ENCODE measurements around the gene LRP1B. TPM values are rescaled to one million over a fixed set of nuclear protein-coding genes. Genes with fewer than 3 reads are reported as not detected.

Gene LRP1B
- total RNA-seq, 2 experiments from 2014 or later: not detected

DNA sequence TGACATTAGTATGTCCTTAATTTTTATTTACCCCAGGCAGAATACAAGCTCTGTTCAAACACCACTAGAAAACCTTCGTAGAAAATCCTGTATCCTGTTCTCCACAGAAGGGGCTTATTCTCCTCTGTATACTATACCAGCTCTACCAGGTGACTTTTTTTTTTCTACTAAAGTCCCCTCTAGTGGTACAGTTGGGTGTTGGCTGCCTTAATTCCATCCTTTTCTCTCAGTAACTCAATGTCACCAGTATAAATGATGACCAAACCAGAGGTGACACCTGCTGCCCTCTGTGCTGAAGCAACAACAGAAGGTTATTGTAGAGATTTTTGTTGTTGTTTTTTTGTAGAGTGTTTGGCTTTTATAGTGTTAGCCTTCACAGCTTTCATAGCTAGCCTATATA is 1322.0 kb downstream of the LRP1B start:
- peaks cover 7% of the 10 kb centered on the region for H3K9me3 Mint-ChIP-seq (ENCODE audit: low read depth)
- intact Hi-C loops (cut with DNase I, micrococcal nuclease): no loop called here
- POLR2A ChIA-PET: no interaction called here
- no peaks in the 10 kb centered on the region for H3K36me3 Mint-ChIP-seq (ENCODE audit: low read depth)
- H3K27ac Mint-ChIP-seq: no peak overlapping the region
- no peaks in the 10 kb centered on the region for H3K4me1 Mint-ChIP-seq
- ATAC-seq (no peak), DNase-seq (no peak)
- CTCF ChIA-PET: interaction anchor here (0.6 kb wide), 1 partner anchor 648 kb away, joined by 4 read pairs; no protein-coding TSS in a partner anchor
- no peaks in the 10 kb centered on the region for H3K27me3 Mint-ChIP-seq
- no peak overlapping the region for H3K4me3 Mint-ChIP-seq

DNA sequence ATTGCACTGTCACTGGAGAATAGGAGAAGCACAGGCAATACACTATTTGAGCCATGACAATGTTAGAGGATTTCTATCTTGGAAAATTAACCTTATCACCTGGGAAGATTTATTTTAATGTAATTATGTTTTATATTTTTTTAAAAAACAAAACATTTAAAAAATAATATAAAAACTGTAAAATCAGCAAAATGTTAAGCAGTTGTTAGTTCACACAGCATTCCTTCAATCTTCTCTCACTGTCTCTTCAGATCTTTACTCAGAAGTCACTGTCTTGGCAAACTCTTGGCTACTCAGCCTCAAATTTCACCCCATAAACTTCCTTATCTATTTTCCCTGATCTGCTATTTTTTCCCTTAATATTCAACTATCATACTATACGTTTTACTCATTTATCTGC is 1322.6 kb downstream of the LRP1B start:
- intact Hi-C loops (cut with DNase I, micrococcal nuclease): no loop called here
- DNase-seq: no peak
- Mint-ChIP-seq H3K9me3 (ENCODE audit: low read depth) (peaks cover 7% of the 10 kb centered on the region), H3K27me3 (no peaks in the 10 kb centered on the region), H3K4me3 (no peak overlapping the region), H3K4me1 (no peaks in the 10 kb centered on the region), H3K36me3 (ENCODE audit: low read depth) (no peaks in the 10 kb centered on the region), H3K27ac (no peak overlapping the region)
- ChIA-PET POLR2A (no interaction called here), CTCF (interaction anchor here (0.6 kb wide), 1 partner anchor 647 kb away, joined by 4 read pairs; no protein-coding TSS in a partner anchor)
- ATAC-seq: no peak

DNA sequence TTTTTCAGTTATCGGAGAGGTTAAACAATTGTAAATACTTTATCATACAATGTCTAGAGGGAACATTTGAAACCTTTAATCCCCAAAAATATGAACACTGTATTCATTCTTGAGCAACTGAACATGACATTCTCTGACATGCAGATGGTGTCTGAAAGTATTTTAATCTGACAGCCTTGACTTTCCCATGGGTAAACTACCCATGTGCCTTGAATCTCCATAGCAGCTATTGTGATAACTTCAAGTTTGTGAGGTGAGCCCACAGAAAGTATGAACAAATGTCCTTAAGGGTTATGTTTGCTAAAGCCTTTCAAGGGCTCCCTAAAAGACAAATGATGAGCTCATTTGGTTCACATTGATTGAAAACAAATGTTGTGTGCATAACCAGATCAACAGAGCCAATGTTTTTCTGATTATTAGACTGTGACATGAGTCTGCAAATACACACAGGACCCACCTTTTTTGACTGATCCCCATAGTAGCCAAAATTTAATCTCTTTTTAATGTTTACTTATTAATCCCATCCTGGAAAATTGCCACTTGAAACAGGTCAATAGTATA is 1326.0 kb downstream of the LRP1B start:
- CTCF ChIA-PET: interaction anchor here (0.9 kb wide), 1 partner anchor 1334 kb away, joined by 3 read pairs; no protein-coding TSS in a partner anchor
- Mint-ChIP-seq H3K9me3 (ENCODE audit: low read depth) (peaks cover 6% of the 10 kb centered on the region), H3K27ac (no peak overlapping the region), H3K4me1 (no peaks in the 10 kb centered on the region), H3K36me3 (ENCODE audit: low read depth) (no peaks in the 10 kb centered on the region), H3K4me3 (no peak overlapping the region), H3K27me3 (no peaks in the 10 kb centered on the region)
- DNase-seq: no peak
- POLR2A ChIA-PET: no interaction called here
- intact Hi-C loops (cut with DNase I, micrococcal nuclease): no loop called here
- ATAC-seq: no peak

DNA sequence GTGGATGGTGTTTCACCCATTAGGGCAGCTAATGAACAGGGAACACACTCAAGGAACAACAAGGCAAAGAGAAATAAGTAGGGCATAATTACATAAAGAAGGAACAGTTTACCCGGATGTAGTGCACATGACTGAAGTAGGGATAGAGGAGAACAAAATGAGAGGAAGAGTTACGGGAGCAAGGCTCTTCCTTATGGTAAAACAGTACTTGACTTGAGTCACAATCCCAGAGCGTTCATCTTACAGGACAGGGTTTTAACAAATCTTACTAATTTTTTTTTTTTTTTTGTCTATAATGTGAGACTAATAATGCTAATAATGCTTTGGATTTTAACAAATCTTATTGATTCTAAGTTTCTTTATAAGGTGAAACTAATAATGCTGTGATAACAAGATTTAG is 1329.5 kb downstream of the LRP1B start:
- intact Hi-C loops (cut with DNase I, micrococcal nuclease): no loop called here
- Mint-ChIP-seq H3K27me3 (no peaks in the 10 kb centered on the region), H3K9me3 (ENCODE audit: low read depth) (peaks cover 3% of the 10 kb centered on the region), H3K36me3 (ENCODE audit: low read depth) (no peaks in the 10 kb centered on the region), H3K4me1 (no peaks in the 10 kb centered on the region), H3K4me3 (no peak overlapping the region), H3K27ac (no peak overlapping the region)
- POLR2A ChIA-PET: no interaction called here
- no peak for DNase-seq
- CTCF ChIA-PET: no interaction called here
- ATAC-seq: no peak

DNA sequence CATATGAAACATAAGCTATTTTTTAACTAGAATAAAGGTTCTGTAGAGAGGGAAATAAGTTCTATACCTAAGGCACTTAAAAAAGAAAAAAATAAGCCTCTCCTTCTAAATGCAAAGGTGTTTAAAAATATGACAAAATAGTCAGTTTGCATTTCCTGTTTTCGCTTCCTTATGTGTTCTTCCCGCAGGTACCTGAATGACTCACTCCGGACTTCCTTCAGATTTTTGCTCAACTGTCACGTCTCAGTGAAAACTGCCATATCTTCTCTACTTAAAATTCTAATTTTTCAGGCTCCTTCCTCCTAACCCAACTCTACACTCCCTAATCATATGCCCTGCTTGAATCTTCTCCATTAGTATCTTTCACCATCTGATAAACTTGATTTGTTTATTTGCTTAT is 1333.1 kb downstream of the LRP1B start:
- no peaks in the 10 kb centered on the region for H3K4me1 Mint-ChIP-seq
- H3K9me3 Mint-ChIP-seq (ENCODE audit: low read depth): peaks cover under 1% of the 10 kb centered on the region
- H3K36me3 Mint-ChIP-seq (ENCODE audit: low read depth): no peaks in the 10 kb centered on the region
- no peak for DNase-seq
- ChIA-PET CTCF (no interaction called here), POLR2A (no interaction called here)
- no peak overlapping the region for H3K27ac Mint-ChIP-seq
- no peak overlapping the region for H3K4me3 Mint-ChIP-seq
- ATAC-seq: no peak
- intact Hi-C loops (cut with DNase I, micrococcal nuclease): no loop called here
- H3K27me3 Mint-ChIP-seq: no peaks in the 10 kb centered on the region

DNA sequence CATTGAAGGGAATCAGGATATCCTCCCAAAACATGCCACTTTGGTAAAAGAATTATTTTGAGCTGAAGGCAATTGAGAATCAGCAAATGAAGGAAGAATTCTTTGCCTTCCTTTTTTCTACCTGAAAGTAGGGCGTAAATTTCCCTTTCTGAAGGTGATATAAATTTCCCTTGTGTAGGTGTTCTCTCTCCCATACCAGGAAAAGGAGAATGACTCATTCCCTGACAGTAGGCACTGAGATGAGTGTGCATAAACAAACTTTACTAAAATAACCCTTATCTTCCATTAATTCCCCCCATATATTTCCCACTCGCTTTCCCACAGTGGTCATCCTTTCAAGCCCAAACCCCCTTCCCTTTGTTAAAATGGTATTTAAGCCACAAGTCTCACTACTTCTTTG is 1339.0 kb downstream of the LRP1B start:
- Mint-ChIP-seq H3K27ac (no peak overlapping the region), H3K4me1 (no peaks in the 10 kb centered on the region), H3K9me3 (ENCODE audit: low read depth) (peaks cover 5% of the 10 kb centered on the region), H3K27me3 (no peaks in the 10 kb centered on the region), H3K4me3 (no peak overlapping the region), H3K36me3 (ENCODE audit: low read depth) (no peaks in the 10 kb centered on the region)
- DNase-seq (no peak), ATAC-seq (no peak)
- ChIA-PET POLR2A (no interaction called here), CTCF (no interaction called here)
- intact Hi-C loops (cut with DNase I, micrococcal nuclease): no loop called here

DNA sequence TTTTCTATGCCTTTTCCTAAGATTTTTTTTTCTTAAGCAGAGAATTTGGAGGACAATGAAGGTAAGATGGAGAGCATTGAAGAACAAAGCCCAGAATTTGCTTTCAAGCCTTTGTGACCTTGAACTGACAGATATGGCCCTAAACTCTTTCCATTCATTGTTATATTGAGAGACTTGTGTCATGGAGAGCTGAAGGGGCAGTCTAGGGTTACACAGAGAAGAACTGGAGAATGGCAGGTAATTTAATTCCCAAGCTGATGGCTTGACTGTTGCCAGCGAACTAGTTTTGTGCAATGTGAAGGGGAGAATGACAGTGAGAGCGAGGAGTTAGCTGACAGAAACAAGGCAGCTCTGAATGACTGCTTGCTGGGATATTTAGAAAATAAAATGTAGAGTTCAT is 1344.2 kb downstream of the LRP1B start:
- CTCF ChIA-PET: no interaction called here
- no peak overlapping the region for H3K27ac Mint-ChIP-seq
- no peaks in the 10 kb centered on the region for H3K27me3 Mint-ChIP-seq
- H3K36me3 Mint-ChIP-seq (ENCODE audit: low read depth): no peaks in the 10 kb centered on the region
- H3K9me3 Mint-ChIP-seq (ENCODE audit: low read depth): peaks cover 10% of the 10 kb centered on the region
- no peak overlapping the region for H3K4me3 Mint-ChIP-seq
- no peaks in the 10 kb centered on the region for H3K4me1 Mint-ChIP-seq
- intact Hi-C loops (cut with DNase I, micrococcal nuclease): no loop called here
- DNase-seq: no peak
- ATAC-seq: no peak
- POLR2A ChIA-PET: no interaction called here

DNA sequence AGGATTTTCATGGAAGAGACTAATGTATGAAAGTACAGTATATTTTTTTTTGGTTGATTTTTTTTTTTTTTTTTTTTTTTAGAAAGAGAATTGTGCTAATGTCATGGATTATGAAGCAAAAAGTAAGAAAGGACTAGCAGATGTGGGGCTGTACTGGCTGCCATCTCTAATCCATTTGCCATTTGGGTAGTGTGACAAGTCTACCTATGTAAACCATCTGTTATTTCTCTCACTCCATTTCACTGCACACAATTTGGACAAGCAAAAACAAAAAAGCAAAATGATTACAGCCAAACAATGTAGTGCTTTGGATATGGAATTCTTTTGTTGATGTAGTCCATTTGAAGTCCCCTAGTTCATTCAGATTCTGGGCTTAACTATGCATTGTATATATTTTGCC is 1355.4 kb downstream of the LRP1B start:
- ChIA-PET POLR2A (no interaction called here), CTCF (no interaction called here)
- no peak for DNase-seq
- H3K4me3 Mint-ChIP-seq: no peak overlapping the region
- no peak for ATAC-seq
- no peaks in the 10 kb centered on the region for H3K36me3 Mint-ChIP-seq (ENCODE audit: low read depth)
- intact Hi-C loops (cut with DNase I, micrococcal nuclease): no loop called here
- H3K27ac Mint-ChIP-seq: no peak overlapping the region
- H3K27me3 Mint-ChIP-seq: no peaks in the 10 kb centered on the region
- H3K9me3 Mint-ChIP-seq (ENCODE audit: low read depth): peaks cover 1% of the 10 kb centered on the region
- no peaks in the 10 kb centered on the region for H3K4me1 Mint-ChIP-seq

DNA sequence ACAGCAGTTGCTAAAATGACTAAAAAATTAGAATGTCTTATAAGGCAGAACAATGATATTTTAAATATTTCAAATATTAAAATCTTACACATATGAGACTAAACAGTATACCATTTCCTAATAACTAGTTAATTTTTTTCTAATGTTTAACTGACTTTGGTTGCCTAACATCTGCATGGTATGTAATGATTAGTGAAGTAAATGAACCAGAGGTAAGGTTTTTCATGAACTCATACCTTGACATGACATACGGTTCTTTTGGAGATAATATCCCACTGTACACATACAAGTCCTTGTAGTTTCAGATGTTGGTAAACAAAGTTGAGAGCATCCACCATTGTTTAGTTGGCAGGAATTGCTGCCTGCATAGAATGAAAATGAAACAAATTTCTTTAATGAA is 1360.2 kb downstream of the LRP1B start:
- Mint-ChIP-seq H3K4me1 (no peaks in the 10 kb centered on the region), H3K9me3 (ENCODE audit: low read depth) (peaks cover 1% of the 10 kb centered on the region), H3K36me3 (ENCODE audit: low read depth) (no peaks in the 10 kb centered on the region), H3K4me3 (no peak overlapping the region), H3K27ac (no peak overlapping the region), H3K27me3 (no peaks in the 10 kb centered on the region)
- intact Hi-C loops (cut with DNase I, micrococcal nuclease): no loop called here
- no peak for DNase-seq
- CTCF ChIA-PET: no interaction called here
- POLR2A ChIA-PET: no interaction called here
- no peak for ATAC-seq

DNA sequence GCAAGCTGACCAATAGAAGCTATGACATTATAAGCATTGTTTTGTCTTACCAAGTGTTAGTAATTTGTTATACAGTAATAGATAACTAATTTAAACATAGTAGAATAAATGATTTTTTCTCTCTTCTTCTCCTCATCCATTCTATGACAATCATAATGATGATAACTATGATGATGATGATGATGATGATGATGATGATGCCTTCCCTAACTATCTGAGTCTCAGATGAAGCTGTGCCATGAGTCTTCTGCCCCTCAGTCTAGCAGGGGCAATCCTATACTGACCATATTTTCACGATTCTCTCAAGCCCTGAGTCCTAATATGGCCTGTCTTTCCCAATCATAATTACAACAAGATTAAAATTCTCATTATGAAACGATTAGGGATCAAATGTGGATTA is 1369.0 kb downstream of the LRP1B start:
- intact Hi-C loops (cut with DNase I, micrococcal nuclease): no loop called here

DNA sequence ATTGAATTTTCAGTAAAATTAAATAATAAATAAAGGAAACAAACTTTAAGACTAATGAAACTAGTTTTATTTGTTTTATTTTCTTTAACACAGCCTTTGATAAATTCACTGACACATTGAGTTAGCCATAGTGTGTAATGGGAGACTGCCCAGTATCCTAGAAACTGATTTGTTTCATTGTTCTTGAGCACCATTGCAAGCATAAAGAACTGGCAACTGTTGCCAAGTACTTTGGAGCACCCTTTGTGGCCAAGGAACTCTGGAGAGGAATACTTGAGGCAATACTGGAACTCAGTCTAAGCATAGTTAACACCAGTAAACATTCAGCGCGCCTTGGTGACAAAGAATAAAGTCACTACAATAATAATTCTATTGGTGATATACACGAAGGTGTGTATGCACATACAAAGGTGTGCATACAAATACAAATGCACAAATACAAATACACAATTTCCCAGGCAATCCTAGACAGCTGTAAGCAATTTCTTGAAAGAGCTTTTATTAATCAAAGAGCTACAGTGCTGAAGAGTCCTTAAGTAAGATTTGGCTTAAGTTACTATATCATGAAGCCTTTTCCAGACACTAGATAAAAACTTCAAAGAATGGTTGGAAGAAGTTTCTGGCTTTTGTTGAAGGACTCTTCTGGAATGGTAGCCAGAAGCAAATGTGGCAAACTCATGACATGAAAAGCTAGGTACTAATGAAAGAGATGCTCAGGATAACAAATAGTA is 1371.2 kb downstream of the LRP1B start:
- Mint-ChIP-seq H3K27me3 (no peaks in the 10 kb centered on the region), H3K4me1 (no peaks in the 10 kb centered on the region), H3K9me3 (ENCODE audit: low read depth) (peaks cover 13% of the 10 kb centered on the region), H3K27ac (no peak overlapping the region), H3K4me3 (no peak overlapping the region), H3K36me3 (ENCODE audit: low read depth) (no peaks in the 10 kb centered on the region)
- DNase-seq (no peak), ATAC-seq (no peak)
- intact Hi-C loops (cut with DNase I, micrococcal nuclease): no loop called here
- ChIA-PET POLR2A (no interaction called here), CTCF (no interaction called here)

More for the DNA sequence above, 1369.0 kb downstream of the LRP1B start:
- Mint-ChIP-seq H3K36me3 (ENCODE audit: low read depth) (no peaks in the 10 kb centered on the region), H3K4me3 (no peak overlapping the region), H3K27ac (no peak overlapping the region), H3K27me3 (no peaks in the 10 kb centered on the region), H3K4me1 (no peaks in the 10 kb centered on the region), H3K9me3 (ENCODE audit: low read depth) (peaks cover 15% of the 10 kb centered on the region)
- DNase-seq (no peak), ATAC-seq (no peak)
- ChIA-PET POLR2A (no interaction called here), CTCF (no interaction called here)

DNA sequence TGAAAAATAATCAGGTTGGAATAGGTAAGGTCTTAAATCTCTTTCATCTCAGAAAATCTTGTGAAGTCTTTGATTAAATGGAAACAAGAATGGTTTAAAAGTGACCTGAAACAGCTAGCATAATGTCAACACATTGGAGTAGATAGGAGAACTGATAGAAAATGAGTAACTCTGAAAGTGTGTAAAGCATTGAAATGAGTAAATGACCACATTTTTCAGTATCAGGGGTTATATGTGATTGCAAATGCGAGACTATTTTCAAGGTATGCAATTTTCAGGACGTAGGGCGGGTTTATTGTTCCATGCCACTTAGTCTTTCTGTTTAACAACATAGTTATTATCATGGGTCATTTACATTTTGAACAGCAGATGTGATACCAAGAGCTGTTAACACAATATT is 1383.2 kb downstream of the LRP1B start:
- ChIA-PET CTCF (no interaction called here), POLR2A (no interaction called here)
- Mint-ChIP-seq H3K36me3 (ENCODE audit: low read depth) (no peaks in the 10 kb centered on the region), H3K27ac (no peak overlapping the region), H3K9me3 (ENCODE audit: low read depth) (peaks cover 8% of the 10 kb centered on the region), H3K4me3 (no peak overlapping the region), H3K4me1 (no peaks in the 10 kb centered on the region), H3K27me3 (no peaks in the 10 kb centered on the region)
- DNase-seq (no peak), ATAC-seq (no peak)
- intact Hi-C loops (cut with DNase I, micrococcal nuclease): no loop called here
